WERI-Rb-1 (cell line): ENCODE data around the gene MFSD12.

ENCODE experiments used
- DNase-seq: peaks from one replicate; pipeline ENCODE4 v3.0.0-alpha.2; 2020
- H3K27ac ChIP-seq: fragments of 250-450 bp; sonication (Bioruptor Pico); 2 replicates; pipeline ENCODE4 v1.5.1; 2020; ENCODE audit warnings: mild to moderate bottlenecking, moderate library complexity
- H3K27me3 ChIP-seq: fragments of 250-450 bp; sonication (Bioruptor Pico); 2 replicates; pipeline ENCODE4 v1.5.1; 2021; ENCODE audit warnings: mild to moderate bottlenecking, low read depth, moderate library complexity; ENCODE audit not compliant: insufficient read depth, severe bottlenecking
- H3K36me3 ChIP-seq: fragments of 250-450 bp; sonication (Bioruptor Pico); 2 replicates; pipeline ENCODE4 v1.5.1; 2020; ENCODE audit warnings: mild to moderate bottlenecking, moderate library complexity
- H3K4me3 ChIP-seq: 2 replicates; pipeline ENCODE4 v1.5.1; 2011; ENCODE audit warnings: low read depth, mild to moderate bottlenecking, control low read depth, low read length
- H3K9me3 ChIP-seq: fragments of 250-450 bp; sonication (Bioruptor Pico); 2 replicates; pipeline ENCODE4 v1.5.1; 2021; ENCODE audit warnings: mild to moderate bottlenecking, moderate library complexity; ENCODE audit not compliant: severe bottlenecking
- TF ChIP-seq, protein P1 (sequence below): IDR thresholded peaks from 2 replicates; pipeline ENCODE4 v1.5.1; 2011; ENCODE audit warnings: low read depth, mild to moderate bottlenecking, control low read depth, inconsistent platforms, low read length

Gene MFSD12

DNA sequence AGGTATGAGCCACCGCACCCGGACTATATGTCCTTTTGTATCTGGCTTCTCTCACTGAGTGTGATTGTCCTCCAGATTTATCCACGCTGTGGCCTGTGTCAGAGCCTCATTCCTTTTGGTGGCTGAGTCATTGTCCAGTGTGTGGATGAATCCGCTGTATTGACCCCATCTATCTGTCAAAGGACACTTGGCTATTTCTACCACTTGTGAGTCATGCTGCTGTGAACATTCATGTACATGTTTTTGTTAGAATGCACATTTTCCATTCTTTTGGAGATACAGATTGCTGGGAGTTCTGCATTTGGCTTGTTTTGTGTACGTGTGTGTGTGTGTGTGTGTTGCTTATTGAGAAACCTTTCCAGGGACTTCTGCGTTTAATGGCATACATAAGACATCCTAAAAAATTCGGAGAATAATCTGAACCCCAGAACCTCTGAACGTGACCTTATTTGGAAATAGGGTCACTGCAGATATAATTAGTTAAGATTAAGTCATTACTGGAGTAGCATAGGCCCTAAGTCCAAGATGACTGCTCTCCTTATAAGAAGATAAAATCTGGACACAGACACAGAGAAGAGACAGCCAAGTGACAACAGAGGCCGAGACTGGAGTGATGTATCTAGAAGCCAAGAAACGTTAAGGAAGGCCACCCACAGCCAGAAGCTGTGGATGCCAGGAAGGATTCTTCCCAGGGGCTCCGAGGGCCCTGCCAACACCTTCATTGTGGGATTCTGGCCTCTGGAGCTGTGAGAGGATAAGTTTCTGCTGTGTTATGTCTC, 23.0 kb upstream of the MFSD12 start:
- Histone ChIP-seq H3K4me3 (no peak overlapping the region), H3K36me3 (peaks cover 11% of the 10 kb centered on the region), H3K9me3 (no peaks in the 10 kb centered on the region), H3K27me3 (no peaks in the 10 kb centered on the region), H3K27ac (no peak overlapping the region)
- DNase-seq = no peak
- TF ChIP-seq, protein P1, sequence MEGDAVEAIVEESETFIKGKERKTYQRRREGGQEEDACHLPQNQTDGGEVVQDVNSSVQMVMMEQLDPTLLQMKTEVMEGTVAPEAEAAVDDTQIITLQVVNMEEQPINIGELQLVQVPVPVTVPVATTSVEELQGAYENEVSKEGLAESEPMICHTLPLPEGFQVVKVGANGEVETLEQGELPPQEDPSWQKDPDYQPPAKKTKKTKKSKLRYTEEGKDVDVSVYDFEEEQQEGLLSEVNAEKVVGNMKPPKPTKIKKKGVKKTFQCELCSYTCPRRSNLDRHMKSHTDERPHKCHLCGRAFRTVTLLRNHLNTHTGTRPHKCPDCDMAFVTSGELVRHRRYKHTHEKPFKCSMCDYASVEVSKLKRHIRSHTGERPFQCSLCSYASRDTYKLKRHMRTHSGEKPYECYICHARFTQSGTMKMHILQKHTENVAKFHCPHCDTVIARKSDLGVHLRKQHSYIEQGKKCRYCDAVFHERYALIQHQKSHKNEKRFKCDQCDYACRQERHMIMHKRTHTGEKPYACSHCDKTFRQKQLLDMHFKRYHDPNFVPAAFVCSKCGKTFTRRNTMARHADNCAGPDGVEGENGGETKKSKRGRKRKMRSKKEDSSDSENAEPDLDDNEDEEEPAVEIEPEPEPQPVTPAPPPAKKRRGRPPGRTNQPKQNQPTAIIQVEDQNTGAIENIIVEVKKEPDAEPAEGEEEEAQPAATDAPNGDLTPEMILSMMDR = no peak

DNA sequence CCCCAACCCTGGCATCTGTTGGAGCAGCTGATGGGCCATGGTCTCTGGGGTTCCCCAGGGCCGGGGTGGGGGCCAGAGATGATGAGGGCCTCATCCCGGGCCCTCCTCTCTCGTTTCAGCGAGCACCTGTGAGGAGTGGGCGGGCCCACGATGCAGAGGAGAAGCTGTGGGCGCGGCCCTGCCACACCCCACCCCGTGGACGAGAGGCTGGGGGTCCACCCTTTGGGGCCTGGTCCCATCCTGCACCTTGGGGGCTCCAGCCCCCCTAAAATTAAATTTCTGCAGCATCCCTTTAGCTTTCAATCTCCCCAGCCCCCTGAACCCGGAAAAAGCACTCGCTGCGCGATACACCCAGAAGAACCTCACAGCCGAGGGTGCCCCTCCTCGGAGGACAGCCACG, 21.0 kb upstream of the MFSD12 start:
- H3K27ac ChIP-seq = no peak overlapping the region
- TF ChIP-seq, protein P1 = no peak
- H3K27me3 ChIP-seq = no peaks in the 10 kb centered on the region
- H3K36me3 ChIP-seq = peaks cover 19% of the 10 kb centered on the region
- H3K9me3 ChIP-seq = no peaks in the 10 kb centered on the region
- no peak overlapping the region for H3K4me3 ChIP-seq
- DNase-seq = no peak

GRCh38 chr19:3577723-3578344, 20.4 kb upstream of the MFSD12 start:
- H3K9me3 ChIP-seq = no peaks in the 10 kb centered on the region
- peaks cover 19% of the 10 kb centered on the region for H3K36me3 ChIP-seq
- DNase-seq = no peak
- H3K27ac ChIP-seq = no peak overlapping the region
- no peak overlapping the region for H3K4me3 ChIP-seq
- no peaks in the 10 kb centered on the region for H3K27me3 ChIP-seq
- TF ChIP-seq, protein P1 = no peak

- no peak overlapping the region for H3K27ac ChIP-seq
These were observed 19.5 kb upstream of the MFSD12 start for GRCh38 chr19:3576696-3577443.

DNA sequence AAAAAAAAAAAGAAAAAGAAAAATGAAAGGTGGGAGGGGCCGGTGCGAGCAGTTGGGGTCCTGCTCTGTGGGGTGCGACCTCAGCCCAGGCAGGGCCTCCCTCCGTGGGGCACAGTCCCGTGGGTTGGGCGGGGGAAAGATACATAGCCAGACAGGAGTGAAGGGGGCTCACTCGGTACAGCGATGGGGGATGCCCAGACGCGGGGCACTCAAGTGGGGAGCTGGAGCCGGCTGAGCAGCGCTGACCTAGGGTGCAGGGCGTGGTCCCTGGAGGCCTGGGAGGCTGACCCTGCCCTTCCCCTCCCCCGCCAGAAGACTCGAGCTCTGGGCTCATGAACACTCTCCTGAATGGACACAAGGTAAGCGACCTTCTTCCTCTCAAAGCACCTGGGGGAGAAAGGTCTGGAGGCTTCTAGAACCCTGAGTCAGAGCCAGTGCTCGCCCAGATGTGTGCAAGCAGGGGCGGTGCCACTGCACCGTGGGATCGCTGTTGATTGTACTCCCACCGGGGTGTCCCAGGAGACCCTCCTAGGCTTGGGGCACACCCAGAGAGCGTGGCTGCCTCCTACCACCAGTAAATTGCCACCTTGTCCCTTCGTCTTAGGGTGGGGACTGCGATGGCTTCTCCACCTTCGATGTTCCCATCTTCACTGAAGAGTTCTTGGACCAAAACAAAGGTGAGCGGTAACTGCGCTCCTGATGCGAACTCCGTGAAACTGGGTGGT, 18.7 kb upstream of the MFSD12 start:
- TF ChIP-seq, protein P1 = no peak
- Histone ChIP-seq H3K27me3 (no peaks in the 10 kb centered on the region), H3K27ac (no peak overlapping the region), H3K4me3 (no peak overlapping the region), H3K9me3 (no peaks in the 10 kb centered on the region), H3K36me3 (peaks cover 19% of the 10 kb centered on the region)
- DNase-seq = no peak

More at GRCh38 chr19:3576696-3577443, 19.5 kb upstream of the MFSD12 start:
- Histone ChIP-seq H3K4me3 (no peak overlapping the region), H3K9me3 (no peaks in the 10 kb centered on the region), H3K27me3 (no peaks in the 10 kb centered on the region), H3K36me3 (peaks cover 19% of the 10 kb centered on the region)
- TF ChIP-seq, protein P1 = no peak
- no peak for DNase-seq
